Activated T-cell treated with anti-CD3 and anti-CD28 coated beads, Interleukin-2, amount 50 U/mL, for 4 hours (primary cell): ENCODE results near the gene MOBP. TPM values are rescaled to one million over a fixed set of nuclear protein-coding genes. Genes with fewer than 3 reads are reported as not detected.

ENCODE experiments used
- ATAC-seq, 2 donors: fragments of 200-7000 bp; cut with Tn5 transposase; one replicate each; pipeline ENCODE4 v1.10.0; 2021
- DNase-seq: peaks from one replicate; pipeline ENCODE4 v3.0.0-alpha.2; 2020
- H3K27me3 Mint-ChIP-seq: one replicate; pipeline ENCODE4 v1.8.0; 2021; ENCODE audit warnings: low read depth, mixed read lengths
- H3K36me3 Mint-ChIP-seq: one replicate; pipeline ENCODE4 v1.8.0; 2022; ENCODE audit warnings: mixed read lengths; ENCODE audit not compliant: insufficient read depth
- H3K4me1 Mint-ChIP-seq: one replicate; pipeline ENCODE4 v1.8.0; 2021; ENCODE audit warnings: low read depth, mixed read lengths
- H3K4me3 Mint-ChIP-seq: one replicate; pipeline ENCODE4 v1.8.0; 2021; ENCODE audit warnings: mild to moderate bottlenecking, moderate library complexity, mixed read lengths
- H3K9me3 Mint-ChIP-seq: one replicate; pipeline ENCODE4 v1.8.0; 2021; ENCODE audit warnings: mixed read lengths
- total RNA-seq, 3 donors: library from RNA; stranded (reverse); gene quantifications; one replicate each; pipeline ENCODE4 v1.2.1, GENCODE V29; 2021

MOBP gene
- total RNA-seq, 3 donors from 2014 or later, result not detected

GRCh38 chr3:39499651-39500273 is 32.3 kb downstream of the MOBP start:
- no peak overlapping the region for H3K4me3 Mint-ChIP-seq
- no peaks in the 10 kb centered on the region for H3K36me3 Mint-ChIP-seq
- no peak for ATAC-seq
- H3K4me1 Mint-ChIP-seq, result peaks cover 7% of the 10 kb centered on the region
- DNase-seq, result no peak
- H3K27me3 Mint-ChIP-seq, result peaks cover 42% of the 10 kb centered on the region
- H3K9me3 Mint-ChIP-seq, result no peaks in the 10 kb centered on the region

- peaks cover 42% of the 10 kb centered on the region for H3K27me3 Mint-ChIP-seq
- no peak overlapping the region for H3K4me3 Mint-ChIP-seq
- H3K4me1 Mint-ChIP-seq, result peaks cover 5% of the 10 kb centered on the region
- no peak for DNase-seq
- H3K9me3 Mint-ChIP-seq, result no peaks in the 10 kb centered on the region
- H3K36me3 Mint-ChIP-seq, result no peaks in the 10 kb centered on the region
- ATAC-seq, result no peak
Measured at GRCh38 chr3:39501059-39501458, 33.6 kb downstream of the MOBP start.

- ATAC-seq (no peak), DNase-seq (no peak)
- H3K4me1 Mint-ChIP-seq, result peaks cover 5% of the 10 kb centered on the region
- H3K36me3 Mint-ChIP-seq, result no peaks in the 10 kb centered on the region
- peaks cover 39% of the 10 kb centered on the region for H3K27me3 Mint-ChIP-seq
- no peak overlapping the region for H3K4me3 Mint-ChIP-seq
- no peaks in the 10 kb centered on the region for H3K9me3 Mint-ChIP-seq
Measured at GRCh38 chr3:39501968-39502837, 34.7 kb downstream of the MOBP start.

- no peaks in the 10 kb centered on the region for H3K36me3 Mint-ChIP-seq
- ATAC-seq, result no peak
- H3K27me3 Mint-ChIP-seq, result peaks cover 39% of the 10 kb centered on the region
- H3K4me1 Mint-ChIP-seq, result peaks cover 5% of the 10 kb centered on the region
- no peak for DNase-seq
- no peaks in the 10 kb centered on the region for H3K9me3 Mint-ChIP-seq
- H3K4me3 Mint-ChIP-seq, result no peak overlapping the region
Measured at GRCh38 chr3:39502838-39503145, 35.3 kb downstream of the MOBP start.

- no peaks in the 10 kb centered on the region for H3K36me3 Mint-ChIP-seq
- no peak overlapping the region for H3K4me3 Mint-ChIP-seq
- ATAC-seq (no peak), DNase-seq (no peak)
- H3K4me1 Mint-ChIP-seq, result peaks cover 1% of the 10 kb centered on the region
- H3K27me3 Mint-ChIP-seq, result peaks cover 15% of the 10 kb centered on the region
- H3K9me3 Mint-ChIP-seq, result no peaks in the 10 kb centered on the region
Measured at GRCh38 chr3:39505866-39506742, 38.6 kb downstream of the MOBP start.

- Mint-ChIP-seq H3K4me3 (no peak overlapping the region), H3K27me3 (peaks cover 11% of the 10 kb centered on the region), H3K9me3 (no peaks in the 10 kb centered on the region), H3K4me1 (peaks cover 1% of the 10 kb centered on the region), H3K36me3 (no peaks in the 10 kb centered on the region)
- ATAC-seq, result peak in 1 of 2 donors; percentile 27
- no peak for DNase-seq
Measured at GRCh38 chr3:39506863-39507262, 39.4 kb downstream of the MOBP start.

GRCh38 chr3:39513791-39514369 is 46.4 kb downstream of the MOBP start:
- Mint-ChIP-seq H3K27me3 (peaks cover 8% of the 10 kb centered on the region), H3K4me1 (no peaks in the 10 kb centered on the region), H3K4me3 (no peak overlapping the region), H3K9me3 (no peaks in the 10 kb centered on the region), H3K36me3 (no peaks in the 10 kb centered on the region)
- DNase-seq (no peak), ATAC-seq (no peak)

GRCh38 chr3:39515681-39516441 is 48.4 kb downstream of the MOBP start:
- Mint-ChIP-seq H3K4me1 (no peaks in the 10 kb centered on the region), H3K27me3 (peaks cover 17% of the 10 kb centered on the region), H3K36me3 (no peaks in the 10 kb centered on the region), H3K4me3 (no peak overlapping the region), H3K9me3 (no peaks in the 10 kb centered on the region)
- no peak for ATAC-seq
- DNase-seq, result no peak

GRCh38 chr3:39519103-39519502 is 51.6 kb downstream of the MOBP start:
- Mint-ChIP-seq H3K27me3 (peaks cover 19% of the 10 kb centered on the region), H3K4me3 (no peak overlapping the region), H3K36me3 (no peaks in the 10 kb centered on the region), H3K9me3 (peaks cover 1% of the 10 kb centered on the region), H3K4me1 (no peaks in the 10 kb centered on the region)
- DNase-seq (no peak), ATAC-seq (no peak)

GRCh38 chr3:39519554-39520288 is 52.2 kb downstream of the MOBP start:
- Mint-ChIP-seq H3K27me3 (peaks cover 17% of the 10 kb centered on the region), H3K4me1 (no peaks in the 10 kb centered on the region), H3K9me3 (peaks cover 7% of the 10 kb centered on the region)

GRCh38 chr3:39521456-39521855 is 54.0 kb downstream of the MOBP start:
- Mint-ChIP-seq H3K36me3 (peaks cover 1% of the 10 kb centered on the region), H3K4me3 (no peak overlapping the region), H3K27me3 (peaks cover 17% of the 10 kb centered on the region), H3K9me3 (peaks cover 12% of the 10 kb centered on the region), H3K4me1 (no peaks in the 10 kb centered on the region)
- DNase-seq, result no peak
- ATAC-seq, result no peak

More at GRCh38 chr3:39519554-39520288, 52.2 kb downstream of the MOBP start:
- Mint-ChIP-seq H3K4me3 (no peak overlapping the region), H3K36me3 (no peaks in the 10 kb centered on the region)
- DNase-seq, result no peak
- ATAC-seq, result no peak

GRCh38 chr3:39524107-39524506 is 56.6 kb downstream of the MOBP start:
- H3K36me3 Mint-ChIP-seq, result peaks cover 1% of the 10 kb centered on the region
- H3K27me3 Mint-ChIP-seq, result peaks cover 19% of the 10 kb centered on the region
- H3K4me3 Mint-ChIP-seq, result no peak overlapping the region
- ATAC-seq, result no peak
- H3K4me1 Mint-ChIP-seq, result no peaks in the 10 kb centered on the region
- H3K9me3 Mint-ChIP-seq, result peaks cover 12% of the 10 kb centered on the region
- no peak for DNase-seq

GRCh38 chr3:39528844-39529243 is 61.4 kb downstream of the MOBP start:
- DNase-seq, result no peak
- Mint-ChIP-seq H3K4me3 (no peak overlapping the region), H3K27me3 (peaks cover 19% of the 10 kb centered on the region), H3K36me3 (peaks cover 1% of the 10 kb centered on the region), H3K9me3 (peaks cover 12% of the 10 kb centered on the region), H3K4me1 (no peaks in the 10 kb centered on the region)
- ATAC-seq, result no peak
